Activated CD4-positive, alpha-beta memory T cell treated with anti-CD3 and anti-CD28 coated beads, Interleukin-2, amount 10 ng/mL, durations not matched to agents 7 days and 5 days (primary cell): ENCODE data around the gene ULBP2. TPM values are rescaled to one million over a fixed set of nuclear protein-coding genes. Genes with fewer than 3 reads are reported as not detected.
"Not testable (repeated sequence)": the region's sequence is repeated elsewhere in the genome, so short reads cannot be mapped to it uniquely, and the experiment has no call there.

Source experiments
- CTCF ChIA-PET: fragments of 350-600 bp; sonication (Branson Sonifier 250); formaldehyde crosslinking; loops from one replicate; lab custom pipeline; 2021; ENCODE audit warnings: antibody characterized with exemption, inconsistent platforms; lab: Charles Lee
- POLR2A ChIA-PET: fragments of 350-600 bp; sonication (Branson Sonifier 250); formaldehyde crosslinking; loops from one replicate; lab custom pipeline; 2021; ENCODE audit warnings: antibody characterized with exemption; lab: Charles Lee
- DNase-seq: peaks from one replicate; pipeline ENCODE4 v3.0.0-alpha.2; 2020
- H3K27ac Mint-ChIP-seq: one replicate; pipeline ENCODE4 v1.8.0; 2021; ENCODE audit warnings: mild to moderate bottlenecking, mixed read lengths
- H3K27me3 Mint-ChIP-seq: one replicate; pipeline ENCODE4 v1.8.0; 2021; ENCODE audit warnings: mixed read lengths
- H3K36me3 Mint-ChIP-seq: one replicate; pipeline ENCODE4 v1.8.0; 2021; ENCODE audit warnings: low read depth, mixed read lengths
- H3K4me1 Mint-ChIP-seq: one replicate; pipeline ENCODE4 v1.8.0; 2021; ENCODE audit warnings: mixed read lengths
- H3K4me3 Mint-ChIP-seq: one replicate; pipeline ENCODE4 v1.8.0; 2021; ENCODE audit warnings: mild to moderate bottlenecking, mixed read lengths
- H3K9me3 Mint-ChIP-seq: one replicate; pipeline ENCODE4 v1.8.0; 2021; ENCODE audit warnings: mixed read lengths
- total RNA-seq, 2 experiments: library from RNA; stranded (reverse); gene quantifications; one replicate each; pipeline ENCODE4 v1.2.3, GENCODE V29; 2021

The ULBP2 gene
- total RNA-seq, 2 experiments from 2014 or later = 1.5 to 1.8 TPM

DNA sequence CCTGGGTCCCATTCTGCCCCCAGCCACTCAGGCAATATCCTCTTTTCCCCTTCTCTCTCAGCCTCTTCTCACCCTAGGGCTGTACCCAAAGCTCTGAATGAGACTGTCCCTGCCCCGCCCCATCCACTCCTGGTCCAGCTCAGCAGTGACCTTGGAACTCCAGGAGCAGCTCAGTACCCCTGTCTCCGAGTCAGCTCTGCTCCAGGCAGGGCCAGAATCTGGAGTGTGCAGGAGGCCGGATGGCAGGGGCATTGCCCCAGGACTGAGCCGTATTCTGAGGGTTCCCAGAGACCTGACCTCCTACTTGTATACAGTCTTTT is 16.9 kb upstream of the ULBP2 start:
- CTCF ChIA-PET = interaction anchor here (1.0 to 2.5 kb wide), 6 partner anchors 81 to 103 kb away, joined by 3 to 18 read pairs (median 6); no protein-coding TSS in a partner anchor
- Mint-ChIP-seq H3K9me3 (no peaks in the 10 kb centered on the region), H3K4me3 (no peak overlapping the region), H3K27me3 (peaks cover 84% of the 10 kb centered on the region), H3K4me1 (peaks cover 35% of the 10 kb centered on the region), H3K27ac (no peak overlapping the region), H3K36me3 (no peaks in the 10 kb centered on the region)
- DNase-seq = no peak
- POLR2A ChIA-PET = no interaction called here

DNA sequence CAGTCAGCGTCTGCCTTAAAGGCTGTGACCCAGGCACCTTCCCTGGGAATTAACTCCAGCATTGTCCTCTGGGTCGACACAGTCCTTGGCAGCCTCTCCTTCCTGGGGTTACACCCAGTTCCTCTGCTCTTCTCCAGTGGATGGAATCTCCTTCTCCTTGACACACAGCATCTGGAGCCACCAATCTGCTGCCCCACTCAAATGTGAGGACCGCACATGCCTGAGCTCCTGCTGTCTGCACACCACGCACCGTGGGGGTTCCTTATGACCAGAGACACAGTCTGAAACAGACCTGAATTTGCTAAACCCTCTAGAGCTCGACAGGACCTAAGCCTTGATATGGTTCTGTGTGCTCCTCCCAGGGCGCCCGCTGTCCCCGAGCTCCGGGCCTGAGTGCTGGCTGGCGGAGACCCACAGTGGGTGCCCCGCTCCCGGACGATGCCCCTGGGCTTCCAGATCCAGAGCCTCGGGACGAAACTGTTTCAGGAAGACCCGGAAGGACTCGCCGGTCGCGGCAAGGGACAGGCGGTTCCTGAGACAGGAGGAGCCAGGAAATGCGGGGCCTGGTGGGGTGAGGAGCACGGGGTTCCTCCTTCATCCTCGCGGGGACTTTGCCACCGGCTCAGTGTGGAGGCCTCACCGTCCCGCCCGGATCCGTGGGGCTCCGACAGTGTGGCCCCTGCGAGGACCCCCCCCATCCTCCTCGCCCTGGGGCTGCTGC is 16.4 kb upstream of the ULBP2 start:
- no peak overlapping the region for H3K27ac Mint-ChIP-seq
- no peak for DNase-seq
- H3K4me3 Mint-ChIP-seq = peak overlapping the region; percentile 51
- peaks cover 35% of the 10 kb centered on the region for H3K4me1 Mint-ChIP-seq
- H3K9me3 Mint-ChIP-seq = no peaks in the 10 kb centered on the region
- ChIA-PET CTCF (interaction anchor here (1.0 to 2.5 kb wide), 6 partner anchors 82 to 104 kb away, joined by 3 to 18 read pairs (median 6); no protein-coding TSS in a partner anchor), POLR2A (no interaction called here)
- H3K27me3 Mint-ChIP-seq = peaks cover 85% of the 10 kb centered on the region
- H3K36me3 Mint-ChIP-seq = no peaks in the 10 kb centered on the region

DNA sequence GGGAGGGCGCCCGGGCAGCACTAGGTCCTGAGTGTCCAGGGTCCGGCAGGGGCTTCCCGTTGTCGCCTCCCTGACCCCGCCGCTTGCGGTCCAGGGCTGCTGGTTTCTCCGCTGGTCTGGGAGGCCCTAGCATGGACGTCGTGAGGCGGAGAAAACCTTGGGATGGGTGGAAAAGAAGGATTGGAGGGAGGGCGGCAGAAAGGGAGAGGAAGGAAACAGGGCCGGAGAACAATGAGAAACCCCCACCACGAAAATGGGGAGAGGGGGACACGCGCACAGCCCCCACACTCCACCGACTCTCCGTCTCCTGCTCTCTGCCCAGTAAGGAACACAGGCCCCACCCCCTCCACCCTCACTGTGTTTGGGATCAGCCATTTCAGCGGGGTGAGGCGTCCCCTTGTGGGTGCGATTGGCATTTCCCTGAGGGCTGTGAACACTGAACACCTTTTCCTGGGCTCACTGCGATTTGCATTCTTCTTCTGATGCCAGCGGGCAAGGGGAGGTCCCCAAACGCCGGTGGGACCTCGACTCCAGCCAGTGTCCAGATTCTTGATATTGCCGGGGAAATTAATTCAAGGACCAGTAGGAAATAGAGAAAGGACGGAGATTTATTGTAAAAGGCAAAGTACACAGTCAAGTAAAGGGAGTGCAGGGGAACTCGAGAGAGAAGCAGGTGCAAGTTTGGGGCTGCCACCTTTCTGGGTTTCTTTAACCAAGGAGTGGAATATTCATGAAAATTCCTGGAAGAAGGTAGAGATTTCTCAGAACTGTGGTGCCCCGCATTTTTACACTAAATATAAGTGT is 15.6 kb upstream of the ULBP2 start:
- Mint-ChIP-seq H3K9me3 (no peaks in the 10 kb centered on the region), H3K4me3 (peak overlapping the region; percentile 40), H3K27ac (no peak overlapping the region), H3K36me3 (no peaks in the 10 kb centered on the region), H3K27me3 (peaks cover 85% of the 10 kb centered on the region), H3K4me1 (peaks cover 35% of the 10 kb centered on the region)
- POLR2A ChIA-PET = no interaction called here
- peak; percentile 86 for DNase-seq
- CTCF ChIA-PET = interaction anchor here (1.3 to 2.5 kb wide), 4 partner anchors 82 to 94 kb away, joined by 3 to 18 read pairs (median 8); no protein-coding TSS in a partner anchor

DNA sequence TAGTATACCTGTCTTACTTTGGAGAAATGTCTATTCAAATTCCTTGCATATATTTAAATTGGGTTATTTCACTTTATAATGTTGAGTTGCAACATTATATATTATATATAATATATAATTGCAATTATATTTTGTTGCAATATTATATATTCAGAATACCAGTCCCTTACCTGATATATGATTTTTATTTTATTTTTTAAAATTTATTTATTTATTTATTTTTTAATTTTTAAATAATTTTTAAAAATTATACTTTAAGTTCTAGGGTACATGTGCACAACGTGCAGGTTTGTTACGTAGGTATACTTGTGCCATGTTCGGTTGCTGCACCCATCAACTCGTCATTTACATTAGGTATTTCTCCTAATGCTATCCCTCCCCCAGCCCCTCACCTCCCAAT is 14.8 kb upstream of the ULBP2 start:
- CTCF ChIA-PET, DNase-seq, H3K9me3 Mint-ChIP-seq, H3K4me3 Mint-ChIP-seq, H3K36me3 Mint-ChIP-seq, H3K27ac Mint-ChIP-seq, POLR2A ChIA-PET: not testable (repeated sequence)
- Mint-ChIP-seq H3K4me1 (peaks cover 32% of the 10 kb centered on the region), H3K27me3 (peaks cover 85% of the 10 kb centered on the region)

DNA sequence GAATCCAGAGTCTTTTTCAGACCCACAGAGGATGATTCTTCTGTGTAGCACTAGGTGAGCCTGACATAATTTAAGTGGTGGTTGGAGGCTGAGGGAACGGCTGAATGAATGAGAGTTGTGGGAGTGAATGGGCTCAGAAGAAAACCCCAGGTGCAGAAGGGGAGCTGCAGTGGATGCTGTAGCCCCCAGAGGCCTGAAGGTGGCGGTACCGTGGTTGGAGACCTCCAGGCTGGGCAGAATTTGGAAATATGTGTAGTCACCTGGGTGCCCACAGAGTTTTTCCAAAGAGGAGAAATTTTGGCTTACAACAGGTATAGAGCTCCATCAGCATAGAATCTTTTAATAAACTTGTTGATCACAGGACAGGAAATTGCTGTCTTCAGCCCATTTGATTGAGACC is 12.4 kb upstream of the ULBP2 start:
- peaks cover 82% of the 10 kb centered on the region for H3K27me3 Mint-ChIP-seq
- ChIA-PET POLR2A (interaction anchor here (1.2 kb wide), 1 partner anchor 87 kb away, joined by 4 read pairs; no protein-coding TSS in a partner anchor), CTCF (interaction anchor here (1.8 kb wide), 1 partner anchor 88 kb away, joined by 6 read pairs; no protein-coding TSS in a partner anchor)
- H3K36me3 Mint-ChIP-seq = no peaks in the 10 kb centered on the region
- no peak overlapping the region for H3K4me3 Mint-ChIP-seq
- H3K27ac Mint-ChIP-seq = no peak overlapping the region
- H3K9me3 Mint-ChIP-seq = no peaks in the 10 kb centered on the region
- DNase-seq = no peak
- H3K4me1 Mint-ChIP-seq = peaks cover 19% of the 10 kb centered on the region

DNA sequence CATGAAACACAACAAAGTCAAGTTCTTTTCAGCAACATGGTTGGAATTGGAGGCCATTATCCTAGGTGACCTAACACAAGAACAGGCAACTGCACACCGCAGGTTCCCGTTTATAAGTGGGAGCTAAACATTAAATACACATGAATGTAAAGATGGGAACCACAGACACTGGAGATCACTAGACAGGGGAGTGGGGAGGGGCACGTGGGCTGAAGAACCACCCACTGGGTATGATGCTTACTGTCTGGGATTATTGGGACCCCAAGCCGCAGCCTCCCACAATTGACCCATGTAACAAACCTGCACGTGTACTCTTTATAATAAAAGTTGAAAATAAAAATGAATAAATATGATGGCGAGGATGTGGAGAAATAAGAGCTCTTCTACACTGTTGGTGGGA is 10.3 kb upstream of the ULBP2 start:
- DNase-seq = no peak
- no peak overlapping the region for H3K4me3 Mint-ChIP-seq
- H3K9me3 Mint-ChIP-seq = no peaks in the 10 kb centered on the region
- no peaks in the 10 kb centered on the region for H3K36me3 Mint-ChIP-seq
- H3K27me3 Mint-ChIP-seq = peaks cover 89% of the 10 kb centered on the region
- ChIA-PET POLR2A (no interaction called here), CTCF (interaction anchor here (0.8 kb wide), 1 partner anchor 77 kb away, joined by 3 read pairs; no protein-coding TSS in a partner anchor)
- H3K27ac Mint-ChIP-seq = no peak overlapping the region
- peaks cover 14% of the 10 kb centered on the region for H3K4me1 Mint-ChIP-seq

DNA sequence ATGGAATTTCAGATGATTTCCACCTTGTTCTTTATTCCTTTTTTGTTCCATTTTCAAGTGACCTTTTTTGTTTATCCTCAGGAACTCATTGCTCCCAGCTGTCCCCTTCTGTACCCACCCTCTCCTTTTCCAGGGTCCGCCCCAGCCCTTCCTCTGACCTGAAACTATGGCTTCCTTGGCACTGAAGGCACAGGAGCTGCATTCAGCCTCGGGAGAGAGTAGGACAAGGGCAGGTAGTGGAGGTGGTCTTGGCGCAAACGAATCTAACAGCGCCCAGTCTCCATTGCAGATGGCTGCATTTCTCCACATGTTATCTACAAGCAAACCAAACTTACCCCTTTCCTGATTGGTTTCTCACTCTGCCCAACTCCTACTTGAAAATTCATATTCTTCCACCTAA is 8.8 kb upstream of the ULBP2 start:
- CTCF ChIA-PET = no interaction called here
- Mint-ChIP-seq H3K4me3 (no peak overlapping the region), H3K36me3 (no peaks in the 10 kb centered on the region), H3K27me3 (peaks cover 92% of the 10 kb centered on the region), H3K9me3 (no peaks in the 10 kb centered on the region), H3K27ac (no peak overlapping the region), H3K4me1 (peaks cover 12% of the 10 kb centered on the region)
- no peak for DNase-seq
- POLR2A ChIA-PET = no interaction called here

DNA sequence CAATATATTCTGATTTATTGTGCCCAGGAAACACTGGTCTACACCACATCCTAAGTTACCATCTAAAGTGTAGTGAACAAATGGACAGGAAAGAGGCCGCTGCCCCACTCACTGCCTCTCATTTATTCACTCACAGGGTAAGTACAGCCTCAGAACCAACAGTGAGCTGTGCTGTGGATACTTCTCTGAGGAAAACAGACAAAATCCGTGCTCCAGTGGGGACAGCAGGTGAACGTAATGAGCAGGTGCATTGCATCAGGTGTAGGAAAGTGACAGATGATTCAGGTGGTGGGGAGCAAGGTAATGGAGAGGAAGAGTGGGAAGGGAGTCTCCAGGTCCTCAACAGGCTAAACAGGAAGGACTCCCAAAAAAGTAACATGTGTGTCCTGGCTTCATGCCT is 8.4 kb upstream of the ULBP2 start:
- POLR2A ChIA-PET = no interaction called here
- no peak overlapping the region for H3K4me3 Mint-ChIP-seq
- CTCF ChIA-PET = no interaction called here

DNA sequence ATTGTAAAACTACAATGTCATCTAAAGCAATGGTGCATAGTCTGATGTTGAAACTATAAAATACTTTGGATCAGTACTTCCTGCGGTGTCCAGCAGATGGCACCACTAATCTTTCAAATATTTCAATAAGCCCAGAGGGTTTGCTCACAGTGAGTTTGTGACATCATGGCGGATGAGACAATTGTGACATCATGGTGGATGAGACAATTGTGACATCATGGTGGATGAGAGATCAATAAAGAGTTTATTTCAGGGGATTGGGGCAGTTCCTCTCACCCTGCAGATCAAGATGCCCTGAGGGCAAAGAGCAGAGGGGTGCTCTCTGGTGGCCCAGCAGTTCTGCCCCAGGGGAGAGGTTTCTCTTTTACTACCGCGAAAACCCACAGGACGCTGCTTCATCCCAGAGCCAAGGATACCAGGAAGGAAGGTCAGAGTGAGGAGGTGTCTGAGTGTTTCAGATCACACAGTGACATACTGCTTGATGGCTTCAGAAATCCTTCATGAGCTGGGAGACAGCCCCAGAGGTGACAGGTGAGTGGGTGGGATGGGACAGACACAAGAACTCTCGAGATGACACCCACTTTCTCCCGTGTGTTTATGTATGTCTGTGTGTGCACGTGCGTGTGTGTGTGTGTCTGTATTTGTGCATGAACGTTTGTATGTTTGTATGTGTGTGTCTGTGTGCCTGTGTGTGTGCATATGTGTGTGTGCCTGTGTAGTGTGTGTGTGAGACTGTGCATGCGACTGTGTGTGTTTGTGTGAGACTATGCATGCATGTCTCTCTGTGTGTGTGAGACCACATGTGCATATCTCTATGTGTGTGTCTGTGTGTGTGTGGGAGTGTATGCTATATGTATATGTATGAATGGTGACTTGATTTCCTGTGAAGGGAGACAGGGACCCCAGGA is 7.3 kb upstream of the ULBP2 start:
- no peaks in the 10 kb centered on the region for H3K9me3 Mint-ChIP-seq
- no peak overlapping the region for H3K27ac Mint-ChIP-seq
- H3K4me1 Mint-ChIP-seq = peaks cover 26% of the 10 kb centered on the region
- H3K4me3 Mint-ChIP-seq = no peak overlapping the region
- H3K36me3 Mint-ChIP-seq = no peaks in the 10 kb centered on the region
- CTCF ChIA-PET = interaction anchor here (0.7 to 2.2 kb wide), 3 partner anchors 58 to 400 kb away, joined by 3 to 21 read pairs (median 3); no protein-coding TSS in a partner anchor
- H3K27me3 Mint-ChIP-seq = peaks cover 92% of the 10 kb centered on the region
- POLR2A ChIA-PET = interaction anchor here (0.7 kb wide), 1 partner anchor 82 kb away, joined by 3 read pairs; no protein-coding TSS in a partner anchor
- peak; percentile 76 for DNase-seq

More for the DNA sequence above, 8.4 kb upstream of the ULBP2 start:
- Mint-ChIP-seq H3K27ac (no peak overlapping the region), H3K9me3 (no peaks in the 10 kb centered on the region), H3K27me3 (peaks cover 92% of the 10 kb centered on the region), H3K36me3 (no peaks in the 10 kb centered on the region), H3K4me1 (peaks cover 17% of the 10 kb centered on the region)
- DNase-seq = no peak

DNA sequence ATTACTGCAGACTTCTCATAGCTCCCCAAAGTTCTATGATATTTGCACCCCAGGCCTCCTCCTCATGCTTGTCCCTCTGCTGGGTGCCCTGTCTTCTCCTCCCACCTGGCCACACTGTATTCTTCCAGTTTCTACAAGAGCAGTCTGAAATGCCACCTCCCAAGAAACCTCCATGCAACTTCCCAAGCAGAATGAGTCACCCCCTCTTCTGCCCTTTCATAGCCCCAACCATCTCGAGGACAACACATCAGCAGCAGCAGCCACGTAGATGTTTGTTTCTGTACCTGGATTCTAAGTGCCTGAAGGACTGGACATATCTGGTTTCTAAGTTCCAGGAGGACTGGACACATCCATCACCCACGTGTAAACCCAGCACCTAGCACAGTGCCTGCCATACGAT is 6.6 kb upstream of the ULBP2 start:
- Mint-ChIP-seq H3K4me3 (no peak overlapping the region), H3K4me1 (peaks cover 33% of the 10 kb centered on the region), H3K36me3 (no peaks in the 10 kb centered on the region), H3K9me3 (no peaks in the 10 kb centered on the region), H3K27me3 (peaks cover 92% of the 10 kb centered on the region), H3K27ac (no peak overlapping the region)
- POLR2A ChIA-PET = interaction anchor here (0.7 kb wide), 1 partner anchor 81 kb away, joined by 3 read pairs; no protein-coding TSS in a partner anchor
- DNase-seq = no peak
- CTCF ChIA-PET = interaction anchor here (0.7 to 2.2 kb wide), 3 partner anchors 57 to 400 kb away, joined by 3 to 21 read pairs (median 3); no protein-coding TSS in a partner anchor

DNA sequence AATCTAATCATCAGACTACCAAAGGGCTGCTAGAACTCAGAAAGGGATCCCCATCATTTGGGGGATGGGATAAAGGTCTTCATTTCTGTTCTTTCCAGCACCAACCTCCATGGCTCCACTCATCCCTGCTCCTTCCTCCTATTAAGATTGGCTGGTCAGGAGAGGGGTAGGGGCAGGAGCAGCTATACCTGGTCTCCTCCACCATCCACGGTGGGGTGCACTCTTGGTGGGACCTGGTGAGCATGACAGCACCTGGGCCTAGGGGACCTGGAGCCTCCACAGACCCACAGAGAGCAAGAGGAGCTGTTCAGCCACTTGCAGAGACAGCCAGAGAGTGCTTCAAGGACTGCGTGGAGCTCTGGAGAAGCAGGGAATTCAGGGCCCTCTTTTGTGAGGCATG is 6.1 kb upstream of the ULBP2 start:
- no peaks in the 10 kb centered on the region for H3K9me3 Mint-ChIP-seq
- no peak overlapping the region for H3K27ac Mint-ChIP-seq
- peaks cover 92% of the 10 kb centered on the region for H3K27me3 Mint-ChIP-seq
- no peaks in the 10 kb centered on the region for H3K36me3 Mint-ChIP-seq
- POLR2A ChIA-PET = no interaction called here
- CTCF ChIA-PET = interaction anchor here (0.7 to 2.2 kb wide), 2 partner anchors 81 to 399 kb away, joined by 3 to 21 read pairs; no protein-coding TSS in a partner anchor
- H3K4me3 Mint-ChIP-seq = no peak overlapping the region
- DNase-seq = no peak
- peaks cover 38% of the 10 kb centered on the region for H3K4me1 Mint-ChIP-seq

DNA sequence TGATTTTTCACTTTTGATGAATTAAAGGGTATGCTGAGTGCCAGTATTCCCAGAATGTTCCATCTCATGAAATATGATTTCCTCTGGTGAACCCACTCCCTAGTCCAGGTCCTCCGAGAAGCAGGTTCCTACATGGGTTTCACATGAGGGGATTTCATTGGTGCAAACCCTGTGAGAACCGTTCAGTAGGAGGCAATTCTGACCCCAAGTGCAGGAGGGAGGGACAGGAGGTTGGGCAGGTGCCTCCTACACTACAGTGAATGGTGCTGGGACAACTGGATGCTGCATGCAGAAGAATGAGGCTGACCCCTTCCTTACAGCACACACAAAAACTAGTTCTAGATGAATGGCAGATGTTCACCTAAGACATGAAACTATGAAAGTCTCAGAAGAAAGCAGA is 5.1 kb upstream of the ULBP2 start:
- peaks cover 47% of the 10 kb centered on the region for H3K4me1 Mint-ChIP-seq
- H3K27me3 Mint-ChIP-seq = peaks cover 90% of the 10 kb centered on the region

More for the DNA sequence above, 5.1 kb upstream of the ULBP2 start:
- CTCF ChIA-PET = interaction anchor here (2.2 kb wide), 1 partner anchor 80 kb away, joined by 21 read pairs; no protein-coding TSS in a partner anchor
- Mint-ChIP-seq H3K4me3 (no peak overlapping the region), H3K36me3 (peaks cover 3% of the 10 kb centered on the region), H3K27ac (no peak overlapping the region), H3K9me3 (no peaks in the 10 kb centered on the region)
- POLR2A ChIA-PET = no interaction called here
- DNase-seq = no peak
